GM19240 (cell line): ENCODE results near the gene KRTAP22-1.

Experiments used
- DNase-seq: peaks from one replicate; pipeline ENCODE4 v3.0.0; 2011; ENCODE audit warnings: low spot score; ENCODE audit not compliant: insufficient read length

Gene KRTAP22-1

GRCh38 chr21:30625449-30626165, 24.7 kb downstream of the KRTAP22-1 start:
- no peak for DNase-seq

GRCh38 chr21:30628109-30628508, 27.2 kb downstream of the KRTAP22-1 start:
- DNase-seq, result no peak

- no peak for DNase-seq
Observed at GRCh38 chr21:30629200-30629599, 28.3 kb downstream of the KRTAP22-1 start.

DNA sequence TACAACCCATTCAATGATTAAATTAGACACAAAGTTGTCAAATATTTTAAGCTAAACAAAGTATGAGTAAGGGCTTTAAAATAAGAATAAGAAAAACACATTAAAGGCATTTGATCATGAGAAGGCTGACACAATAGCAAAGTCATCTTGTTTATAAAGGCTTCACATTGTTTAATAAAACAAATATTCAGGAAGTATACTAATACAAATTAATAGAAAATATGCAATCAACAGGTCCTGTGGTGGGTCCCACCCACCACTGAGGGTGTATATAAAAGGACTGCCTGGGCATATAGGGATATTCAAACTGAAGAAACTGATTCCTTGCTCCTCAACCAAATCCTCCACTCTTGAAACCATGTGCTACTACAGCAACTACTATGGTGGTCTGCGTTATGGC, 34.0 kb downstream of the KRTAP22-1 start, which contains the start of gene KRTAP20-2:
Gene KRTAP20-2 (plus strand): TSS at position 301 of the 400 bp plus-strand sequence. CDS start 58 bp downstream, at position 359.
- DNase-seq, result no peak

DNA sequence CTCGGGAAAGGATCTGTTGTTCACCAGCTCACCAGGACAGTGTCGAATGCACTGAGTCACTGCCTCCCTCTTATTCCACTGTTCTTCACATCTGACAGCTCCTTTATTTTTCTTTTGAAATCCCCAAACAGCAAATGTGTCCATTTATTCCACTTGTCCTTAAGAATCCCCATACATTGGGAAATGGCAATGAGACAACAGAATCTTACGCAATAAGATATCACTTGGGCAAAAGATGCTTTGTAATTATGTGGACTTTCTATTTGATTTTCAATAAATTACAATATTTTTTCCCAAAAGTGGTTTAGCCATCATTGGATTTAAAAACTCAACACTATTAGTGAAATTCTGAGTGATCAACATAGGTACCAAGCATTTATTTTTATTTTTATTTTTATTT, 37.8 kb downstream of the KRTAP22-1 start:
- no peak for DNase-seq

- no peak for DNase-seq
Observed at GRCh38 chr21:30642564-30642963, 41.7 kb downstream of the KRTAP22-1 start, which contains the start of gene KRTAP20-3. Gene KRTAP20-3, plus strand, starts transcription at chr21:30642864.

DNA sequence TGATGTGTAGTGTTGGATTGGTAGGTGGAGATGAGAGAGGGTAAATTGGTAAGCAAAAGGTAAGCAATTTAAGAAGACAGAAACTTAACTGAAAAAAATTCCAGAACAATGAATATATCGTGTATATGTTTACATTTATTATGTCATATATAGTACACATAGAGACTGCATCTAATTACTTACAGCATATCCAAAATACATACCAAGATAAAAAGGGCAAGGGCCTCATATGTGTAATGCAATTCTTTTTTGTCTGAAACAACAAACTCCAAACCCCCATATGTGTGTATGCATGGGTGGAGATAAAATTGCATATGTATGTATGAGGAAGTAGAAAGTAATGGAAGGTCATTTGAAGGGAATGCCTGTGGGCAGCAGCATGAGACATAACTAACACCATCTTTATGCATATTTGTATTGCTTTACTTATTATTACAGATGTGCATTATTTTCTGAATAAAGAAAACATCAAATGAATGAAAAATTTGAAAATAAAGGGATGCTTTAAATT, 46.1 kb downstream of the KRTAP22-1 start:
- no peak for DNase-seq
